SH-SY5Y (cell line): ENCODE data around the gene STX2.

Source experiments
- GATA2 ChIP-seq: IDR thresholded peaks from 2 replicates; pipeline ENCODE4 v1.6.1; 2011; ENCODE audit warnings: mild to moderate bottlenecking, low read depth, low read length
- GATA3 ChIP-seq: IDR thresholded peaks from 2 replicates; pipeline ENCODE4 v1.6.1; 2011; ENCODE audit warnings: low read depth, mild to moderate bottlenecking, low read length, moderate library complexity

GRCh38 chr12:130803702-130804101 is 35.3 kb downstream of the STX2 start:
- TF ChIP-seq GATA2 = no peak
- TF ChIP-seq GATA3 = no peak
